Activated T-cell treated with anti-CD3 and anti-CD28 coated beads, Interleukin-2, amount 50 U/mL, for 48 hours (primary cell): Measurements from ENCODE around the gene DNM3.

Source experiments
- DNase-seq, 2 experiments: peaks; one replicate each; pipeline ENCODE4 v3.0.0-alpha.2; 2020

Gene DNM3

GRCh38 chr1:172203135-172203823 lies 362.0 kb downstream of the DNM3 start:
- no peak for DNase-seq

GRCh38 chr1:172203902-172204301 lies 362.6 kb downstream of the DNM3 start:
- DNase-seq = no peak

DNA sequence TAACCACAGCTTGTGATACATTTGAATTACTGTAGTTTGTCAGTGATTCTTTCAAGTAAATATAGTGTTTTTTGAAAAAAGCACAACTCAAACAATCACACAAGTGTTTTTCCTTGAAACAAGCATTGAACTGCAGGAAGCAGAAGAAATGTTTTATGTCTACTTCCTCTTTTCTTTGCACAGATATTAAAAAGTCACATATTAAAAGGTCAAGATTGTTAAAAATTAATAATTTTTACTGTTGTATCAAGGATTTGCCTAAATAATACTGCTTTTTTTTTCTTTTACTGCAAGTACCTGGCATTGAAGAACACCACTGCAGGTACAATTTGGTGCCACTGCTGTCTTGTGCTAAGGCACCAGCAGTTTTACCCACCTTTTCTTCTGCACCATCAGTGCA lies 365.0 kb downstream of the DNM3 start:
- DNase-seq = no peak

GRCh38 chr1:172208635-172209034 lies 367.3 kb downstream of the DNM3 start:
- DNase-seq = no peak

DNA sequence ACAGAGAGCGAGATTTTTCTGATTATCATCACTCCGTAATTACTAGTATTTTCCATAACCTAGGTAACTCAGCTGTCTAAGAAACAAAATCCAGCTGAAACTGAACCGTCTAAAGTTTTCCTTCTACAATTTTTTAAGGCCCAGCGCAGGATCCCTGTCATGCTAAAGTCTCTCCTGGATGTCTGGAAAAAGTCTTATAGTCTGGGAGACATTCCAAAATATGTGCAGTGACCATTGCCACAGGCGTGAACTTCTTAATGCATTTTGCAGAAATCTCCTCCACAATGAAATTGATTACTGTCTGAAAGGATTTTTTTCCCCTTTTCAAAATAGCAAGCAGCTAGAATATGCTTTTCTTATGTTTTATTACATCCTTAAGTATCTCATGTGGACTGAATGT lies 369.9 kb downstream of the DNM3 start:
- DNase-seq = no peak

DNA sequence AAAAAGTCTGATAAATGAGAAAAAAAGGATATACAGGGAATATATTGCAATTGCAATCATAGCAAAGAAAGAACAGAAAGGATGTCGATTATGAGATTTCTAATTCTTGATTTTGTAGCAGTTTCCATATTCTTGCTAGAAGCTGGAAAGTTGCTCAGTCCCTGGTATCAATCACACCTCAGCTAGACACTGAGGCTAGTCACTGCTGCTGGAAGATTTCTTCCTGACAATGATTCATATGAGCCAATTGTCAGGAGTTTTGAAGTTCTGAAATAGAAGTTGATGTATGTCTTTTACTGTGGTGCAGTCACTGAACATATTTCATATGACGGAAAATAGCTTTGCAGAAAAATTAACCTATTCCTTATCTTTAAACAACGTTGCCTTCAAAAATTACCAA lies 370.8 kb downstream of the DNM3 start:
- DNase-seq = no peak

- no peak for DNase-seq
Measured at GRCh38 chr1:172215006-172215405, 373.7 kb downstream of the DNM3 start.

DNA sequence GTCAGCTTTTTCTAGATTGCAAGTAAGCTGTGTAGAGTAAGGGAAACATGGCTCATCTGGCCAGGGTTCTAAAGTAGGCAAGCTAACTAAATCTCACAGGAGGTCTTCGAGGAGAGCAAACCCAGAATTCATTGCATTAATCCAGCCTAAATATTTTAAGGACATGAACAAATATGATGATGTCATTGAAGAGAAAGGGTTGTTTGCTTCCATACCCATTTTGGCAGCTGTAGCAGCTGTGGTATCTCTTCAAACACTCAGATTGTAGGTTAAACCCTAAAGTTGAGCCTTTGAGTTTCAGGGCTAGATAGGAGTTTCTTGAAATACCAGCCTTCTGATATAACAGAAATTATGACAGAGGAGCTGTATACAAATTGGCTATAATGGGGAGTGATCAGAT lies 378.7 kb downstream of the DNM3 start:
- no peak for DNase-seq

GRCh38 chr1:172220376-172220775 lies 379.1 kb downstream of the DNM3 start:
- DNase-seq = no peak

DNA sequence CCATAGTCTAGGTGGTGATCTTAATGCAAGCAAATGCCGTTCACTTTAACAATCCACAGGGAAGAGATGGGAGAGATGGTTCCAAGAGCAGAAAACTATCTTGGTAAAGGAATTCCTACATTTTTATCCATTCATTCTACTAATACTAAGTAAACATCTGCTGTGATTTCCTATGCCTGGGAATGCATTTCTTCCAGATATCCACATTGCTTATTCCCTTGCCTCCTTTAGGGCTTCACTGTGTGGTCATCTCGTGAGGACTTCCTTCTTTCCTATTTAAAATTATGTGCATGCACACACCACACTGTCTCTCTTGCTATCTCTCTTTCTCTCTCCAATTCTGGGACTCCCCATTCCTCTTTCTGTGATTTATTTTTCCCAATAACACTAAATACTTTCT lies 380.1 kb downstream of the DNM3 start:
- DNase-seq = no peak

- DNase-seq = no peak
Measured at GRCh38 chr1:172224871-172225270, 383.6 kb downstream of the DNM3 start.

- DNase-seq = no peak
Measured at GRCh38 chr1:172229942-172230341, 388.6 kb downstream of the DNM3 start.

GRCh38 chr1:172230526-172230925 lies 389.2 kb downstream of the DNM3 start:
- DNase-seq = no peak

DNA sequence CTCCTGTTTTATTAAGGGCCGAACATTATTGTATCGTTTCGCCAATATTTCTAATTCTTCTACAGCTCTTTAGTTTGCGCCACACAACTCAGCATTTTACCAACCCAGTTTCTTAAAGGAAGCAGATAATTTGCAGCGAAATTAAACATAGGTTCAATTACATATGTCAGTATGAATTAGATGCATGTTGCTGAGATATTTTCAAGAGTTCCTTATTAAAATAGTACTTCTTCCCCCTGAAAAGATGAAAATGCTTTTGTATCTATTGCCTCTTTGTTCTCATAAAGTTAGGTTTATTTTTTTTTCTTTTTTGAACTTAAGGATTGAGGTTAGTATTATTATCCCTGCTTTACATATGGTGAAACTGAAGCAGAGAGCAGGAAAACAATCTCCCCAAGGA lies 395.7 kb downstream of the DNM3 start:
- no peak for DNase-seq

DNA sequence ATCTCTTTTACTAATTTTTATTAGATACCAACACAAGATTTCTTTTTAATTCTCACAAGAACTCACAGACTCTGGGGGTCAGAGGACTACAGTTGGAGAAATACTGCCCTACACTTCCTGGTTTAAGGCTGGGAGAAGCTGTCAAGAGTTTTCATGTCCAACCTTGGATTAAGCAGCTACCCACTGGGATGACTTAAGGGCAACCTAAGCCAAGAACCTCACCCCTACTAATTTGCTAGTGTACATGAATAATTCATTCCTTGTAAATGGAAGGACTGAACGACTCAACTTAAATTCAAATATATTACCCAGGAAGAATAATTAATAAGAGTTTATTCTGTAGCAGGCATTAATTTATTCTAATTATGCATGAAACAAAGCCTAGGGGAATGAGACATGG lies 396.9 kb downstream of the DNM3 start:
- no peak for DNase-seq

- DNase-seq = no peak
Measured at GRCh38 chr1:172238965-172239364, 397.7 kb downstream of the DNM3 start.

DNA sequence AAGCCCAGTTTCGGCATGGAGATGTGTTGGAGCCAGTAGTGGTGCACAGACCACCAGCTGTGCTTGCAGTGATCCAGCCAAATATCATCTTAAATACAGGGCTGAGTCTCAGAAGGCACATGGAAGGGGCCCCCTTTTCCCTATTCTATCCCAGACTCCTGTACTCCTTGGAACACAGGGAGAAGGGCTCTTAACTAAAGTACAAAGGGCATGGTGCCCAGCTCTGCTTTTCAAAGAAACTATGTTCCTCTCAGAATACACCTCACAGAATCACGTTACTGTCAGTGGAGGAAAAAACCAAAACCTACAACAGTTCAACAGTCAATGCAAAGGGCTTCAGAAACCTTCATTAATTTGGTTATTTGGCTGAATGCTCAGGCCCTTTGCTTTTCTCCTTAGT lies 398.6 kb downstream of the DNM3 start:
- DNase-seq = no peak

GRCh38 chr1:172241540-172241939 lies 400.2 kb downstream of the DNM3 start:
- no peak for DNase-seq

GRCh38 chr1:172244865-172245264 lies 403.6 kb downstream of the DNM3 start:
- DNase-seq = no peak

DNA sequence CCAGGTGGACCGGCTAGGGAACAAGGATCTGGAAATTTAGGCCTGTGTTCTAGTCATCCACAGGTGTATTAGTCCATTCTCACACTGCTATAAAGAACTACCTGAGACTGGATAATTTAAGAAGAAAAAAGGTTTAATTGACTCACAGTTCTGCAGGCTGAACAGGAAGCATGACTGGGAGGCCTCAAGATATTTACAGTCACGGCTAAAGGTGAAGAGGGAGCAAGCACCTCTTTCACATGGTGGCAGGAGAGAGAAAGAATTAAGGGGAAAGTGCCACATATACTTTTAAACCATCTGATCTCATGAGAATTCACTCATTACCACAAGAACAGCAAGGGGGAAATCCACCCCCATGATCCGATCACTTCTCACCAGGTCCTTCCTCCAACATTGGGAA lies 404.5 kb downstream of the DNM3 start:
- DNase-seq = no peak

DNA sequence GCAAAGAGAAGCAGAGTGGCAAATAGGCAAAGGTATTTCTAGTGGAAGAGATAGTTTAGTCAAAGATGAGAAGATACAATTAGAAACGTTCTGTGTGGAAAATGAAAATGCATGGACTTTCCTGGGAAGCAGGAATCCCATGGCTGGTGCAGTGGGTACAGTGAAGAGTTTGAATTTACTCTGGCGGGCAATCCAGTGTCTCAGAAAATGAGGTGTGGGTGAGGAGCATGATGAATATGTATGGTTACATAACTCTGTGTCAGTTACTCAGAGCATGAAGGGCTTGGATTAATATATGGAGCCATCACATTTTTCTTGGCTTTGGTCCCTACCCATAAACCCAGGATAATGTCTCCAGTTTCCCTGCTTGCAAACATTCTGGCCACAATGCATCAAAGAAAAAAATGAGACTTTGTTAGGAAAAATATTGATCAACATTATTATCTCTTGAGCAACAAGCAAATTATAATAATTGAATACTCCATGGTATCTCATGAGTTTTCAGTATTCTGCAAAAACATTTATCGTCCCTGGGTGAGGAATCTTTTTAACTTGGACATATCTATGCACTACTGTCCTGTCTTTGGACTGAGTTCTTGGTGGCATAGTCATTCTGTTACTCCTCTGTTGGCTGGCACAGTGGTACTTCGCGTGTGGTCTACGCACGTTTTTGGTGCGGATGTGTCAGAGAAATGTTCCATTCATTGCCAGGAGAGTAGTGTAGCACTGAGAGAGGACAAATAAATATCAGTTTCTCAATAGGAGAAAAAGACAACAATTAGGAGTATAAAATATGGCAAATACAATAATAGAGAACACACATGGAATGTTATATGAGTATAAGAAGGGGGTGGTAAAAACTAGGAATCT lies 405.5 kb downstream of the DNM3 start:
- no peak for DNase-seq

- DNase-seq = no peak
Measured at GRCh38 chr1:172251486-172251885, 410.2 kb downstream of the DNM3 start.

DNA sequence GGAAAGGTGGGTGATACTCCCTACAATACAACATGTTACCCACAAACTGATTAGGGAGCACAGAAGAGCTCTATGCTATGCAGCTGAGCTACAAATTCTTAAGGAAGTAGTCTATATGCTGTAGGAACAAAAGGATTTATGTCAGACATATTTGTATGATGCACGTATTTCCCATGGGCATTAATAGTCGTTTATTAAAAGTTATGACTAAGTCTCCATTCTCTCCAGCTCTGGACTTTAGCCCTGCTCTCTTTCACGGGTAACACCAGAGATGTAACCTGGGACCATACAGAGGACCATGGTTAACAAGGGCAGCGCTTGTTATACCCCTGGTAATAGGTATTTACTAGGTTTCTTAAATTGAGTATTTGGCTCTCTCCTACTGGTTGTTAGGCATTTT lies 411.0 kb downstream of the DNM3 start:
- no peak for DNase-seq

- DNase-seq = no peak
Measured at GRCh38 chr1:172252958-172253357, 411.7 kb downstream of the DNM3 start.
